Measurements from ENCODE around the gene DEPP1.
A peak's percentile ranks its signal among the peaks of the same experiment; 100 is the strongest.
"Not testable (repeated sequence)": the region's sequence is repeated elsewhere in the genome, so short reads cannot be mapped to it uniquely, and the experiment has no call there.

The DEPP1 gene

GRCh38 chr10:44978570-44979280 lies at the start of gene DEPP1:
Gene DEPP1, minus strand, starts transcription at chr10:44978809. Its CDS starts 779 bp downstream, at chr10:44978030.
- DNase-seq (ENCODE audit: low read depth), result peak; percentile 60

- no peak for DNase-seq (ENCODE audit: low read depth)
Measured at GRCh38 chr10:45023426-45023825, 44.8 kb upstream of the DEPP1 start.

- DNase-seq (ENCODE audit: low read depth), result no peak
Measured at GRCh38 chr10:45015590-45015989, 37.0 kb upstream of the DEPP1 start.

GRCh38 chr10:45014557-45014956 lies 35.9 kb upstream of the DEPP1 start:
- not testable (repeated sequence) for DNase-seq (ENCODE audit: low read depth)

GRCh38 chr10:45008524-45009161 lies 30.0 kb upstream of the DEPP1 start:
- DNase-seq (ENCODE audit: low read depth), result peak; percentile 84

- DNase-seq (ENCODE audit: low read depth), result no peak
Measured at GRCh38 chr10:45006276-45007030, 27.8 kb upstream of the DEPP1 start.

GRCh38 chr10:45005284-45005683 lies 26.7 kb upstream of the DEPP1 start:
- DNase-seq (ENCODE audit: low read depth), result no peak

GRCh38 chr10:45004661-45005060 lies 26.1 kb upstream of the DEPP1 start:
- no peak for DNase-seq (ENCODE audit: low read depth)

GRCh38 chr10:45003432-45004000 lies 24.9 kb upstream of the DEPP1 start:
- DNase-seq (ENCODE audit: low read depth), result no peak

GRCh38 chr10:45001381-45002148 lies 23.0 kb upstream of the DEPP1 start:
- DNase-seq (ENCODE audit: low read depth), result peak; percentile 51

- DNase-seq (ENCODE audit: low read depth), result peak; percentile 42
Measured at GRCh38 chr10:45000752-45001380, 22.3 kb upstream of the DEPP1 start, which contains the start of gene ZNF22. Gene ZNF22, plus strand, starts transcription at chr10:45000923. Its CDS starts 2,446 bp downstream, at chr10:45003369.

- peak; percentile 82 for DNase-seq (ENCODE audit: low read depth)
Measured at GRCh38 chr10:45000138-45000751, 21.6 kb upstream of the DEPP1 start.

- DNase-seq (ENCODE audit: low read depth), result no peak
Measured at GRCh38 chr10:44998146-44998631, 19.6 kb upstream of the DEPP1 start.

- no peak for DNase-seq (ENCODE audit: low read depth)
Measured at GRCh38 chr10:44997105-44997748, 18.6 kb upstream of the DEPP1 start.

GRCh38 chr10:44995914-44996669 lies 17.5 kb upstream of the DEPP1 start:
- DNase-seq (ENCODE audit: low read depth), result peak; percentile 49

- DNase-seq (ENCODE audit: low read depth), result no peak
Measured at GRCh38 chr10:44995581-44995913, 16.9 kb upstream of the DEPP1 start.

- no peak for DNase-seq (ENCODE audit: low read depth)
Measured at GRCh38 chr10:44994752-44995530, 16.3 kb upstream of the DEPP1 start.

GRCh38 chr10:44993922-44994751 lies 15.5 kb upstream of the DEPP1 start:
- DNase-seq (ENCODE audit: low read depth), result peak; percentile 42

Data from fibroblast of the conjunctiva (primary cell).